ENCODE measurements around the gene EGFL7.
A peak's percentile ranks its signal among the peaks of the same experiment; 100 is the strongest.

Gene EGFL7

GRCh38 chr9:136644343-136644592 is 18.4 kb upstream of the EGFL7 start:
- DNase-seq (ENCODE audit: low read depth in 2 of 2), result no peak

GRCh38 chr9:136644593-136645351 is 17.9 kb upstream of the EGFL7 start:
- DNase-seq (ENCODE audit: low read depth in 2 of 2), result peak; percentile 51 to 66

- DNase-seq (ENCODE audit: low read depth in 2 of 2), result no peak
These were observed 17.3 kb upstream of the EGFL7 start for GRCh38 chr9:136645352-136645902.

GRCh38 chr9:136645903-136646754 is 16.6 kb upstream of the EGFL7 start:
- DNase-seq (ENCODE audit: low read depth in 2 of 2), result no peak

- DNase-seq (ENCODE audit: low read depth in 2 of 2), result no peak
These were observed 15.6 kb upstream of the EGFL7 start for GRCh38 chr9:136646827-136647711.

GRCh38 chr9:136648751-136649150 is 14.0 kb upstream of the EGFL7 start:
- DNase-seq (ENCODE audit: low read depth in 2 of 2), result no peak

- DNase-seq (ENCODE audit: low read depth in 2 of 2), result no peak
These were observed 12.7 kb upstream of the EGFL7 start for GRCh38 chr9:136650021-136650420.

GRCh38 chr9:136650648-136651047 is 12.1 kb upstream of the EGFL7 start:
- DNase-seq (ENCODE audit: low read depth in 2 of 2), result no peak

- no peak for DNase-seq (ENCODE audit: low read depth in 2 of 2)
These were observed 10.9 kb upstream of the EGFL7 start for GRCh38 chr9:136651860-136652259.

GRCh38 chr9:136653323-136654079 is 9.2 kb upstream of the EGFL7 start:
- DNase-seq (ENCODE audit: low read depth in 2 of 2), result no peak

GRCh38 chr9:136654820-136655535 is 7.7 kb upstream of the EGFL7 start:
- DNase-seq (ENCODE audit: low read depth in 2 of 2), result no peak

GRCh38 chr9:136655536-136656182 is 7.1 kb upstream of the EGFL7 start:
- no peak for DNase-seq (ENCODE audit: low read depth in 2 of 2)

- no peak for DNase-seq (ENCODE audit: low read depth in 2 of 2)
These were observed 6.5 kb upstream of the EGFL7 start for GRCh38 chr9:136656183-136656738.

GRCh38 chr9:136656795-136657611 is 5.7 kb upstream of the EGFL7 start:
- no peak for DNase-seq (ENCODE audit: low read depth in 2 of 2)

- DNase-seq (ENCODE audit: low read depth in 2 of 2), result no peak
These were observed 4.5 kb upstream of the EGFL7 start for GRCh38 chr9:136657974-136658848.

GRCh38 chr9:136658849-136659535 is 3.7 kb upstream of the EGFL7 start:
- no peak for DNase-seq (ENCODE audit: low read depth in 2 of 2)
